ENCODE results near the gene KLHL22.
"Not testable (repeated sequence)": the region's sequence is repeated elsewhere in the genome, so short reads cannot be mapped to it uniquely, and the experiment has no call there.

Gene KLHL22

GRCh38 chr22:20472629-20473442, 22.8 kb downstream of the KLHL22 start:
- no peak for DNase-seq (ENCODE audit: low read depth)
- no peak for TF ChIP-seq CTCF (IDR thresholded peaks at IDR 0.05; ENCODE audit: low read length, missing control alignments)
- H3K4me3 ChIP-seq (replicated peaks; ENCODE audit: low read depth, low read length) = no peak overlapping the region

- TF ChIP-seq CTCF (IDR thresholded peaks at IDR 0.05; ENCODE audit: low read length, missing control alignments) = no peak
- no peak overlapping the region for H3K4me3 ChIP-seq (replicated peaks; ENCODE audit: low read depth, low read length)
Observed at GRCh38 chr22:20471126-20471833, 24.3 kb downstream of the KLHL22 start.

DNA sequence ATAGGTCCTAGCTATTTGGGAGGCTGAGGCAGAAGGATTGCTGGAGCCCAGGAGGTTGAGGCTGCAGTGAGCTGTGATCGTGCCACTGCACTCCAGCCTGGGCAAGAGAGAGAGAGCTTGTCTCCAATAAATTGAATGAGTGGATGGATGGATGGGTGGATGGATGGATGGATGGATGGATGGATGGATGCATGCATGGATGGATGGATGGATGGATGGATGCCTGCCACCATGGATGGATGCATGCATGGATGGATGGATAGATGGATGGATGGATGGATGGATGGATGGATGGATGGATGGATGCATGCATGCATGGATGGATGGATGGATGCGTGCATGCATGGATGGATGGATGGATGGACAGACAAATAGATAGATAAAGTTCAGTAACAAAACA, 25.1 kb downstream of the KLHL22 start:
- DNase-seq (ENCODE audit: low read depth); H3K4me3 ChIP-seq (replicated peaks; ENCODE audit: low read depth, low read length): not testable (repeated sequence)

More at GRCh38 chr22:20471126-20471833, 24.3 kb downstream of the KLHL22 start:
- no peak for DNase-seq (ENCODE audit: low read depth)

DNA sequence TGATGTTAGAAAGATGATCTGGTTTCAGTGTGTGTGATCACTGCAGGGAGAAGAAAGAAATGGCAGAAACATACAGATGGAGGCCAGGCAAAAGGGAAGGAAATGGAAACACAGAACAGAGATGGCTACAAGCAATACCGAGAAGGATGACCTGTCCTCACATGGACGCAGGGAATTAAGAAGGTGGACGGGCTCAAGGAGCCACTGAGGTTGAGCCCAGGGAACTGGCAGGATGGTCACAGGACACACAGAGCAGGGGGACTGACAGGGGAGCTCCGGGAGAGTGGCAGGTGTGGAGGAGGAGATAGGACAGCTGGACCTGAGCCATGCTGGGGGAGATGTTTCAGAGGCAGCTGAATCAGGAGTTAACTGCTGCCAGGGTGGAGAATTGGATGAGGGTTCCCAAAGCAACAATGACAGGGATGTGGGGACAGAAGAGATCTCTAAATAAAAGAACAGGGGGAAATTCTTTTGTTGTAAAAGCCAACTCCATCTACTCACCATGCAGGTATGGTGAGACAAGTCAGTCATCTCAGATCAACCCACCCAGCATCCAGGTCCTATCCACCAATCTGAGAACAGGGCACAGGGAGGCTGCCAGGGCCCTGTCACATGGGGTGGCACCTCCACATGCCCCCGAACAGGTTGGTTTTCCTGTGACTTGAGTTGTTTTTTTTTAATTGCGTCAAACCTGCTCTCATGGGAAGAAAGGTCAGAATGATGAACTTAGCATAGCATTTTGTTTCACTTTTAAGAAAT, 26.3 kb downstream of the KLHL22 start:
- no peak for DNase-seq (ENCODE audit: low read depth)
- no peak for TF ChIP-seq CTCF (IDR thresholded peaks at IDR 0.05; ENCODE audit: low read length, missing control alignments)
- no peak overlapping the region for H3K4me3 ChIP-seq (replicated peaks; ENCODE audit: low read depth, low read length)

DNA sequence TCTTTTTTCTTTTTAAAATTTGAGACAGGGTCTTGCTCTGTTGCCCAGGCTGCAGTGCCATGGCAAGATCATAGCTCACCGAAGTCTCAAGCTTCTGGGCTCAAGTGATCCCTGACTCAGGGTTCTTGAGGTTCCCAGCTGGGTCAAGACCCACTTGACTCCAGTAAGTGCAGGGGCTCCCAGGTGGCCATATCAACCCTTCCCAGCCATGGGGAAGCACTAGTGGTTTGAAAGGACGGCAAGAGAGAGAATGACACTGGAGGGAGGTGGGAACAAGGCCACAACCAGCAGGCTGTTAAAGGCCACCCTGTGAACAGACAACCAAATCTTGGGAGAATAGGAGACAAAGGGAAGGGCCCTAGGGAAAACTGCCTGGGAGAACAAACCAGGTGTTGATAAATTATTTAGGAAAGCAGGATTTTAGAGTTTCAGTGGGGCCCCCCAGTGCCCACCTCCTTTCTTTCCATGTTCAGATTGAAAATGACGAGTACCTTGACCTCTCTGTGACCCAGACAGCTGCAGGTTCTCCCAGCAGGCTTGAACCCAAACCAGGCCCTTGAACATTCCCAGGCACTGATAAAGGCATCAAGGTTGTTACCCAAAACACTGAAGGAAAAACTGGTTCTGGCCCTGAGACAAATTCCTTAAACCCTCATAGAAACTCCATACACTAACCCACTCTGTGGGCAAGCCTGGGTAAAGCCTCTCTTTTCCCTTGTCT, 28.8 kb downstream of the KLHL22 start:
- no peak for DNase-seq (ENCODE audit: low read depth)
- no peak for TF ChIP-seq CTCF (IDR thresholded peaks at IDR 0.05; ENCODE audit: low read length, missing control alignments)
- H3K4me3 ChIP-seq (replicated peaks; ENCODE audit: low read depth, low read length) = no peak overlapping the region

- no peak for TF ChIP-seq CTCF (IDR thresholded peaks at IDR 0.05; ENCODE audit: low read length, missing control alignments)
- no peak overlapping the region for H3K4me3 ChIP-seq (replicated peaks; ENCODE audit: low read depth, low read length)
- DNase-seq (ENCODE audit: low read depth) = no peak
Observed at GRCh38 chr22:20465759-20466077, 29.9 kb downstream of the KLHL22 start.

All from fibroblast of pulmonary artery (primary cell).